Measurements from ENCODE around the gene GATAD1.

GRCh38 chr7:92423710-92424131 is 23.6 kb upstream of the GATAD1 start:
- TF ChIP-seq TAF1 (IDR thresholded peaks at IDR 0.05; ENCODE audit: borderline replicate concordance, low read depth, low read length) (no peak), CTCF (IDR thresholded peaks at IDR 0.05) (no peak), SIN3A (IDR thresholded peaks at IDR 0.05; ENCODE audit: borderline replicate concordance, low read depth, low read length) (no peak), CHD2 (IDR thresholded peaks at IDR 0.05; ENCODE audit: low read length, partially characterized antibody) (no peak), POLR2AphosphoS5 (IDR thresholded peaks at IDR 0.05; ENCODE audit: low read depth, low read length) (no peak)
- TF ChIP-seq, protein P1, sequence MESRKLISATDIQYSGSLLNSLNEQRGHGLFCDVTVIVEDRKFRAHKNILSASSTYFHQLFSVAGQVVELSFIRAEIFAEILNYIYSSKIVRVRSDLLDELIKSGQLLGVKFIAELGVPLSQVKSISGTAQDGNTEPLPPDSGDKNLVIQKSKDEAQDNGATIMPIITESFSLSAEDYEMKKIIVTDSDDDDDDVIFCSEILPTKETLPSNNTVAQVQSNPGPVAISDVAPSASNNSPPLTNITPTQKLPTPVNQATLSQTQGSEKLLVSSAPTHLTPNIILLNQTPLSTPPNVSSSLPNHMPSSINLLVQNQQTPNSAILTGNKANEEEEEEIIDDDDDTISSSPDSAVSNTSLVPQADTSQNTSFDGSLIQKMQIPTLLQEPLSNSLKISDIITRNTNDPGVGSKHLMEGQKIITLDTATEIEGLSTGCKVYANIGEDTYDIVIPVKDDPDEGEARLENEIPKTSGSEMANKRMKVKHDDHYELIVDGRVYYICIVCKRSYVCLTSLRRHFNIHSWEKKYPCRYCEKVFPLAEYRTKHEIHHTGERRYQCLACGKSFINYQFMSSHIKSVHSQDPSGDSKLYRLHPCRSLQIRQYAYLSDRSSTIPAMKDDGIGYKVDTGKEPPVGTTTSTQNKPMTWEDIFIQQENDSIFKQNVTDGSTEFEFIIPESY (IDR thresholded peaks at IDR 0.05; ENCODE audit: borderline replicate concordance, low read depth) = no peak

All from SK-N-SH (cell line).